Tibial artery (tissue), 4 donors: ENCODE measurements around the gene KIT.
A peak's percentile ranks its signal among the peaks of the same experiment; 100 is the strongest.

ENCODE experiments used
- DNase-seq, 2 donors: peaks; one replicate each; pipeline ENCODE4 v3.0.0-alpha.2; 2019
- H3K27ac ChIP-seq, 2 donors: fragments of 200-600 bp; sonication (generic) in 1 of 2; 1 replicate in 1 of 2; 2 replicates in 1 of 2; pipeline ENCODE4 v1.5.1; 2018 to 2019; ENCODE audit warnings: mild to moderate bottlenecking in 1 of 2
- H3K27me3 ChIP-seq, 2 donors: fragments of 200-600 bp; sonication (generic) in 1 of 2; one replicate each; pipeline versions ENCODE4 v1.5.1 to v1.6.0; 2016 to 2019
- H3K36me3 ChIP-seq, 3 donors: fragments of 200-600 bp; sonication (generic) in 2 of 3; one replicate each; pipeline ENCODE4 v1.5.1; 2016 to 2019; ENCODE audit warnings: mild to moderate bottlenecking in 2 of 3
- H3K4me1 ChIP-seq, 4 donors: fragments of 200-600 bp; sonication (generic) in 2 of 4; 1 replicate in 3 of 4; 2 replicates in 1 of 4; pipeline ENCODE4 v1.5.1; 2016 to 2019
- H3K4me3 ChIP-seq, 2 donors: fragments of 200-600 bp; sonication (generic) in 1 of 2; 1 replicate in 1 of 2; 2 replicates in 1 of 2; pipeline ENCODE4 v1.5.1; 2018 to 2019; ENCODE audit warnings: mild to moderate bottlenecking in 2 of 2
- H3K9me3 ChIP-seq, 3 donors: fragments of 200-600 bp; sonication (generic) in 1 of 3; one replicate each; pipeline ENCODE4 v1.5.1; 2016 to 2019
- intact Hi-C: fragments of 100-400 bp; cut with DNase I; formaldehyde crosslinking; loops from one replicate; pipeline ENCODE4 v1.15.0; 2023; ENCODE audit warnings: low total_unique reads
- TF ChIP-seq, protein P1 (sequence below), 2 experiments: fragments of 200-600 bp in 1 of 2; fragments of 450-650 bp in 1 of 2; IDR thresholded peaks; one replicate each; pipeline ENCODE4 v1.5.1; 2017 to 2019; ENCODE audit warnings: antibody characterized with exemption in 2 of 2, mild to moderate bottlenecking in 1 of 2, moderate library complexity in 1 of 2

Gene KIT

DNA sequence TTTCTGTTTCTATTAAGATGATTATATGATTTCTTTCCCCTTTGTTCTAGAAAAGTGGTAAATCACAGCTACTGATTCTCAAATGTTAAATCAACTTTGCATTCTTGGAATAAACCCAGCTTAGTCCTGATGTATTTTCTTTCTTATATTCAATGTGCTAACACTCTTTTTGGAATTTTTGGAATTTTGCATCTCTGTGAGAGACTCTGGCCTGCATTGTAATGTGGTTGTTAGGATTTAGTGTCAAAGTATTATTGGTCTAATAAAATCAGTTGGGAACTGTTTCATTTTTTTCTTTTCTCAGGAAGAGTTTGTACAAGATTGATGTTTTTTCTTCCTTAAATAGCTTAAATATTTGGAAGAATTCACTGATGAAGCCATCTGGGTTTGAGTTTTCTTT lies 109.6 kb downstream of the KIT start:
- peaks cover 0 to 11% (median 5%) of the 10 kb centered on the region in 3 donors for H3K9me3 ChIP-seq
- DNase-seq, result no peak
- H3K4me1 ChIP-seq, result peaks cover 0 to 7% (median 0%) of the 10 kb centered on the region in 4 donors
- H3K4me3 ChIP-seq, result no peak overlapping the region
- TF ChIP-seq, protein P1, sequence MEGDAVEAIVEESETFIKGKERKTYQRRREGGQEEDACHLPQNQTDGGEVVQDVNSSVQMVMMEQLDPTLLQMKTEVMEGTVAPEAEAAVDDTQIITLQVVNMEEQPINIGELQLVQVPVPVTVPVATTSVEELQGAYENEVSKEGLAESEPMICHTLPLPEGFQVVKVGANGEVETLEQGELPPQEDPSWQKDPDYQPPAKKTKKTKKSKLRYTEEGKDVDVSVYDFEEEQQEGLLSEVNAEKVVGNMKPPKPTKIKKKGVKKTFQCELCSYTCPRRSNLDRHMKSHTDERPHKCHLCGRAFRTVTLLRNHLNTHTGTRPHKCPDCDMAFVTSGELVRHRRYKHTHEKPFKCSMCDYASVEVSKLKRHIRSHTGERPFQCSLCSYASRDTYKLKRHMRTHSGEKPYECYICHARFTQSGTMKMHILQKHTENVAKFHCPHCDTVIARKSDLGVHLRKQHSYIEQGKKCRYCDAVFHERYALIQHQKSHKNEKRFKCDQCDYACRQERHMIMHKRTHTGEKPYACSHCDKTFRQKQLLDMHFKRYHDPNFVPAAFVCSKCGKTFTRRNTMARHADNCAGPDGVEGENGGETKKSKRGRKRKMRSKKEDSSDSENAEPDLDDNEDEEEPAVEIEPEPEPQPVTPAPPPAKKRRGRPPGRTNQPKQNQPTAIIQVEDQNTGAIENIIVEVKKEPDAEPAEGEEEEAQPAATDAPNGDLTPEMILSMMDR (IDR thresholded peaks at IDR 0.05), result no peak
- H3K36me3 ChIP-seq, result no peaks in the 10 kb centered on the region
- intact Hi-C loops, result no loop called here
- no peaks in the 10 kb centered on the region for H3K27me3 ChIP-seq
- H3K27ac ChIP-seq, result no peak overlapping the region

DNA sequence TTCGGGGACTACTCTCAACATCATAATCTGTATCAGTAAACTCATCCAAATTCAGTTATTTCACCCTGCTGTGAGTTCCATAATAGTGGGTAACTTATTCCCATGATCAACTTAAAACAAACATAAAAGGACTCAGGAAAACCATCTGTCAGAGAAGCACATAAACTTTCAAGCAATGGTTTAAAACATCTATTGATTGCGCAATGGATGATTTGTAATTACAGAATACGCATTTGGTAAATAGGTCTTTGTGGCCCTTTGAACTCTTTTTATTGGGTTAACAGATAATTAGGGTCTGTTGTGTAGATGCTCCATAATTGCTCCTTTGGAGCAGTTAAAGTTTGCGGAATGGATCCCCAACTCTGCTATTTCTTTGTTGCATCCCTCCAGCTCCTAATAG lies 115.3 kb downstream of the KIT start:
- no peak overlapping the region for H3K27ac ChIP-seq
- H3K4me3 ChIP-seq, result no peak overlapping the region
- no peaks in the 10 kb centered on the region for H3K27me3 ChIP-seq
- DNase-seq, result no peak
- no peaks in the 10 kb centered on the region for H3K9me3 ChIP-seq
- TF ChIP-seq, protein P1 (IDR thresholded peaks at IDR 0.05), result no peak
- intact Hi-C loops, result no loop called here
- H3K4me1 ChIP-seq, result no peaks in the 10 kb centered on the region
- H3K36me3 ChIP-seq, result no peaks in the 10 kb centered on the region

DNA sequence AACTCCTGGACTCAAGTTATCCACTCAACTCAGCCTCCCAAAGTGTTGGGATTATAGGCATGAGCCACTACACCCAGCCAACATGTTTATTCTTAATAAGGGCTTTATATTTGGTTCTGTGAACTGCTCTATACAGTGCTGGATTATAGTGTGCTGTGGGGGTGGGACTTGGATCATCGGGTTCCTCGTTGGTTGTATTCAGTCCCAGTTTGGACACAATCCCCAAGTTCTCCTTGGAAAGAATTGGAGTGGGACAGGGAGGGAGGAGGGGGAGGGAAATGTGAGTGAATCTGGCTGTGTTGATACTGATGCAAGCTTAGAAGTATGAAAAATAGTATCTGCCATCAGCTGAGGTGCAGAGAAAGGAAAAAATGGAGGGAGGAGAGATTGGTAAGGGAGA lies 121.3 kb downstream of the KIT start:
- Histone ChIP-seq H3K9me3 (no peaks in the 10 kb centered on the region), H3K27me3 (no peaks in the 10 kb centered on the region), H3K36me3 (no peaks in the 10 kb centered on the region), H3K27ac (peak overlapping the region; percentile 55 to 88), H3K4me3 (no peak overlapping the region), H3K4me1 (peaks cover 0 to 51% (median 33%) of the 10 kb centered on the region in 4 donors)
- no peak for DNase-seq
- intact Hi-C loops, result no loop called here
- TF ChIP-seq, protein P1 (IDR thresholded peaks at IDR 0.05), result no peak

DNA sequence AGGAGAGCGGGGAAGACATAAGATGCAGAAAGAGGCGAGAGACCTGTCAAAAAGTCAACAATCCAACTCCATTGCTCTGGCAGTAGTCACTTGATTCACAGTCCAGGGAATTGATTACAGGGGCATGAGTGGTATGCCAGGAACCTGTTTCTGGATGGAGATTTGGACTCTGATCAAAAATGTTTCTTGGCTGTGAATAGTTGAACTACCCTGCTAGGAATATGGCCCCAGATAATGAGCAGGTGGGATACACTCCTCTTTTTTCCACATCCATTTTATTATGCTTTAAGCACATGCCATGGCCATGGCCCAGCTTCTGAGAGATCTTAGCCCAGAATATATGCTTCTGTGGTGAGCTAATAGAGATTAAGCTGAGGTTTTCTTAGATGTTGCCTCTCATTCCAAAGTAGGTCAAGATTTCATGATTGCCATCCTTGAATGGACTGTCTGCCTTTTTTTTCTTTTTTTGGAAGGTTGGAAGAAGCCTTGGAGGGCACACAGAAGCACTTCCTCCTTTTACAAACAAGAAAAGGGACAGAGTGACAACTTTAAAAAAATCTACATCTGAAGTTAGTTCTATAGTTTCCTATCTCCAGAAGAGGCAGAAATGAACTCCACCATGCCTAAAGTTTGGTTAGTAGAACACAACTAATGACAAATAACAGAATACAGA lies 121.9 kb downstream of the KIT start:
- TF ChIP-seq, protein P1 (IDR thresholded peaks at IDR 0.05), result no peak
- Histone ChIP-seq H3K36me3 (no peaks in the 10 kb centered on the region), H3K27me3 (no peaks in the 10 kb centered on the region), H3K9me3 (no peaks in the 10 kb centered on the region), H3K4me1 (peaks cover 0 to 54% (median 36%) of the 10 kb centered on the region in 4 donors), H3K4me3 (no peak overlapping the region), H3K27ac (peak overlapping the region; percentile 55 to 88)
- intact Hi-C loops, result no loop called here
- DNase-seq, result no peak

DNA sequence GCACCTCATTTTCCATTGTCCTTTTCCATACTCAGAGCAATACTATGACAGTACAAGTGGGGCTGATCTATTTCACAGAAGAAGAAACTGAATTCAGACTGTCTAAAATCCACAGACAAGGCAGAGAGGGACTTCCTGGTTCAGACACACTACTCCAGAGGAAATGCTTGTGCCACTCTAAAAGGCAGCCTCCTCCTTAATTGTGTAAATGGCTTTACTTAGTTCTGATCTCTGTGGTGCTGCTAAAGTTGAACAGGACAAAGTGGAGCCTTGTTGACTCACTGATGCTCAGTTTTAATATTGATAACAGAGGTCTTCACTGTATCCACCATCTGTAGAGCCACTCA lies 122.4 kb downstream of the KIT start:
- peaks cover 0 to 59% (median 41%) of the 10 kb centered on the region in 4 donors for H3K4me1 ChIP-seq
- no peaks in the 10 kb centered on the region for H3K36me3 ChIP-seq
- peak overlapping the region; percentile 55 to 88 for H3K27ac ChIP-seq
- intact Hi-C loops, result no loop called here
- TF ChIP-seq, protein P1 (IDR thresholded peaks at IDR 0.05), result no peak
- no peak overlapping the region for H3K4me3 ChIP-seq
- no peaks in the 10 kb centered on the region for H3K27me3 ChIP-seq
- H3K9me3 ChIP-seq, result no peaks in the 10 kb centered on the region
- no peak for DNase-seq
